Nephron (organoid): Measurements from ENCODE around the gene ANAPC5.

Source experiments
- H3K27ac Mint-ChIP-seq, 3 experiments: 2 replicates each; pipeline ENCODE4 v1.8.0; 2020; ENCODE audit warnings: mixed read lengths in 3 of 3, mild to moderate bottlenecking in 2 of 3, moderate library complexity in 1 of 3
- H3K27me3 Mint-ChIP-seq: 2 replicates; pipeline ENCODE4 v1.8.0; 2021; ENCODE audit warnings: low read depth, mild to moderate bottlenecking, moderate library complexity, mixed read lengths
- H3K36me3 Mint-ChIP-seq: 2 replicates; pipeline ENCODE4 v1.8.0; 2020; ENCODE audit warnings: low read depth, mixed read lengths
- H3K4me1 Mint-ChIP-seq: 2 replicates; pipeline ENCODE4 v1.8.0; 2020; ENCODE audit warnings: mixed read lengths
- H3K4me3 Mint-ChIP-seq, 3 experiments: 2 replicates each; pipeline ENCODE4 v1.8.0; 2020; ENCODE audit warnings: mild to moderate bottlenecking in 3 of 3, mixed read lengths in 3 of 3, moderate library complexity in 2 of 3
- H3K9me3 Mint-ChIP-seq: 2 replicates; pipeline ENCODE4 v1.8.0; 2020; ENCODE audit warnings: mixed read lengths
- CTCF ChIP-seq, 3 experiments: fragments of 200-600 bp; sonication (generic); IDR thresholded peaks; one replicate each; pipeline ENCODE4 v1.5.0; 2021; ENCODE audit warnings: antibody characterized with exemption in 3 of 3; ENCODE audit not compliant: unreplicated experiment in 3 of 3

Gene ANAPC5

GRCh38 chr12:121297435-121297991 is 54.7 kb downstream of the ANAPC5 start:
- H3K4me1 Mint-ChIP-seq = peaks cover 17% of the 10 kb centered on the region

GRCh38 chr12:121296618-121297434 is 55.4 kb downstream of the ANAPC5 start, which contains the start of gene CAMKK2:
TSS of gene CAMKK2 (minus strand) at chr12:121296709. CDS start at chr12:121274526, 22,183 bp downstream.
- peaks cover 17% of the 10 kb centered on the region for H3K4me1 Mint-ChIP-seq
- peak within 1 kb of the TSS; percentile 67 to 92 (median 88) for H3K27ac Mint-ChIP-seq
- H3K4me3 Mint-ChIP-seq = peak within 1 kb of the TSS; percentile 90 to 91 (median 91)
- peaks cover 3% of the 10 kb centered on the region for H3K36me3 Mint-ChIP-seq
- no peak for TF ChIP-seq CTCF (IDR thresholded peaks at IDR 0.05; ENCODE audit: unreplicated experiment in 3 of 3)
- no peaks in the 10 kb centered on the region for H3K9me3 Mint-ChIP-seq
- no peaks in the 10 kb centered on the region for H3K27me3 Mint-ChIP-seq

More at GRCh38 chr12:121297435-121297991, 54.7 kb downstream of the ANAPC5 start:
- no peaks in the 10 kb centered on the region for H3K9me3 Mint-ChIP-seq
- peak overlapping the region; percentile 67 to 92 (median 88) for H3K27ac Mint-ChIP-seq
- H3K36me3 Mint-ChIP-seq = peaks cover under 1% of the 10 kb centered on the region
- H3K4me3 Mint-ChIP-seq = peak overlapping the region; percentile 79 to 89 (median 87)
- no peak for TF ChIP-seq CTCF (IDR thresholded peaks at IDR 0.05; ENCODE audit: unreplicated experiment in 3 of 3)
- H3K27me3 Mint-ChIP-seq = peaks cover 3% of the 10 kb centered on the region

GRCh38 chr12:121295746-121296617 is 56.2 kb downstream of the ANAPC5 start:
- no peaks in the 10 kb centered on the region for H3K9me3 Mint-ChIP-seq
- H3K36me3 Mint-ChIP-seq = peaks cover 9% of the 10 kb centered on the region
- peak overlapping the region; percentile 90 to 91 (median 91) for H3K4me3 Mint-ChIP-seq
- no peaks in the 10 kb centered on the region for H3K27me3 Mint-ChIP-seq
- H3K4me1 Mint-ChIP-seq = peaks cover 21% of the 10 kb centered on the region
- peak overlapping the region in 2 of 3 experiments; percentile 60 to 65 for H3K27ac Mint-ChIP-seq
- TF ChIP-seq CTCF (IDR thresholded peaks at IDR 0.05; ENCODE audit: unreplicated experiment in 3 of 3) = no peak

- Mint-ChIP-seq H3K4me3 (peak overlapping the region; percentile 90 to 91 (median 91)), H3K27ac (peak overlapping the region in 2 of 3 experiments; percentile 60 to 65), H3K27me3 (no peaks in the 10 kb centered on the region), H3K4me1 (peaks cover 17% of the 10 kb centered on the region), H3K36me3 (peaks cover 9% of the 10 kb centered on the region), H3K9me3 (no peaks in the 10 kb centered on the region)
- TF ChIP-seq CTCF (IDR thresholded peaks at IDR 0.05; ENCODE audit: unreplicated experiment in 3 of 3) = no peak
These were observed 57.0 kb downstream of the ANAPC5 start for GRCh38 chr12:121295116-121295745.

GRCh38 chr12:121294151-121294889 is 57.9 kb downstream of the ANAPC5 start:
- Mint-ChIP-seq H3K27ac (no peak overlapping the region), H3K9me3 (no peaks in the 10 kb centered on the region), H3K4me3 (peak overlapping the region; percentile 32 to 60 (median 55)), H3K4me1 (peaks cover 21% of the 10 kb centered on the region), H3K36me3 (peaks cover 9% of the 10 kb centered on the region), H3K27me3 (no peaks in the 10 kb centered on the region)
- TF ChIP-seq CTCF (IDR thresholded peaks at IDR 0.05; ENCODE audit: unreplicated experiment in 3 of 3) = no peak
